HL-60 (cell line): Measurements from ENCODE around the gene SHROOM3.

Experiments
- DNase-seq, 2 experiments: peaks; one replicate each; pipeline ENCODE4 v3.0.0-alpha.2; 2010 to 2020; ENCODE audit warnings: low read depth in 1 of 2, low spot score in 1 of 2
- H3K27ac ChIP-seq: fragments of 250-450 bp; sonication (Bioruptor Pico); replicated peaks from 2 replicates; pipeline ENCODE4 v1.5.1; 2020; ENCODE audit warnings: mild to moderate bottlenecking, moderate library complexity
- H3K27me3 ChIP-seq: fragments of 250-450 bp; sonication (Bioruptor Pico); 2 replicates; pipeline ENCODE4 v1.5.1; 2021; ENCODE audit warnings: mild to moderate bottlenecking, moderate library complexity; ENCODE audit not compliant: insufficient read depth, poor library complexity, severe bottlenecking
- H3K4me3 ChIP-seq: replicated peaks from 2 replicates; pipeline ENCODE4 v1.5.1; 2011; ENCODE audit warnings: mild to moderate bottlenecking, control low read depth, low read length; ENCODE audit not compliant: insufficient read depth
- GABPA ChIP-seq: IDR thresholded peaks from 2 replicates; pipeline ENCODE4 v1.6.1; 2012; ENCODE audit warnings: low read depth
- POLR2AphosphoS5 ChIP-seq: IDR thresholded peaks from 2 replicates; pipeline ENCODE4 v1.6.1; 2012; ENCODE audit warnings: low read depth
- SPI1 ChIP-seq: IDR thresholded peaks from 2 replicates; pipeline ENCODE4 v1.6.1; 2012; ENCODE audit warnings: low read depth, mild to moderate bottlenecking, borderline replicate concordance
- TF ChIP-seq, protein P1 (sequence below): IDR thresholded peaks from 2 replicates; pipeline ENCODE4 v1.6.1; 2012; ENCODE audit warnings: low read depth; ENCODE audit not compliant: insufficient replicate concordance
- TF ChIP-seq, protein P2 (sequence below): IDR thresholded peaks from one replicate; pipeline ENCODE4 v1.5.1; 2011; ENCODE audit warnings: low read length, control low read depth, inconsistent platforms; ENCODE audit not compliant: insufficient read depth

The SHROOM3 gene

DNA sequence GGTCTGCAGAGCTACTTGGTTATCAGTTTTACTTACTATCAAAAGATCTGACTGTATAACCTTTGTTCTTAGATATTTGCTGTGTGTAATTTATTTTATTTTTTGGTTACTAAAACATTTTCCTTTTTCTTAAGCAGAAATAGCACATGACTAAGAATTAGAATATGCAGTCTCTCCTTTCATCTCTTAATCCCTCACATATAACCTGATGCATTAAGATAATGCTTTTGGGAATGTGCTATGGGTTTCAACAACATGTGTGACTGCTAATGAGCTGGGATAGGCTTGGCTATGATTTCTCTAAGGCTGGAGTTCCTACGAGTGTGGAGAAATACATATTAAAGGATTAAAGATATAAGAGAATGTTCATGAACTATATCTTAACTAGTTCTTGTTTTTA lies 41.5 kb downstream of the SHROOM3 start:
- TF ChIP-seq, protein P1, sequence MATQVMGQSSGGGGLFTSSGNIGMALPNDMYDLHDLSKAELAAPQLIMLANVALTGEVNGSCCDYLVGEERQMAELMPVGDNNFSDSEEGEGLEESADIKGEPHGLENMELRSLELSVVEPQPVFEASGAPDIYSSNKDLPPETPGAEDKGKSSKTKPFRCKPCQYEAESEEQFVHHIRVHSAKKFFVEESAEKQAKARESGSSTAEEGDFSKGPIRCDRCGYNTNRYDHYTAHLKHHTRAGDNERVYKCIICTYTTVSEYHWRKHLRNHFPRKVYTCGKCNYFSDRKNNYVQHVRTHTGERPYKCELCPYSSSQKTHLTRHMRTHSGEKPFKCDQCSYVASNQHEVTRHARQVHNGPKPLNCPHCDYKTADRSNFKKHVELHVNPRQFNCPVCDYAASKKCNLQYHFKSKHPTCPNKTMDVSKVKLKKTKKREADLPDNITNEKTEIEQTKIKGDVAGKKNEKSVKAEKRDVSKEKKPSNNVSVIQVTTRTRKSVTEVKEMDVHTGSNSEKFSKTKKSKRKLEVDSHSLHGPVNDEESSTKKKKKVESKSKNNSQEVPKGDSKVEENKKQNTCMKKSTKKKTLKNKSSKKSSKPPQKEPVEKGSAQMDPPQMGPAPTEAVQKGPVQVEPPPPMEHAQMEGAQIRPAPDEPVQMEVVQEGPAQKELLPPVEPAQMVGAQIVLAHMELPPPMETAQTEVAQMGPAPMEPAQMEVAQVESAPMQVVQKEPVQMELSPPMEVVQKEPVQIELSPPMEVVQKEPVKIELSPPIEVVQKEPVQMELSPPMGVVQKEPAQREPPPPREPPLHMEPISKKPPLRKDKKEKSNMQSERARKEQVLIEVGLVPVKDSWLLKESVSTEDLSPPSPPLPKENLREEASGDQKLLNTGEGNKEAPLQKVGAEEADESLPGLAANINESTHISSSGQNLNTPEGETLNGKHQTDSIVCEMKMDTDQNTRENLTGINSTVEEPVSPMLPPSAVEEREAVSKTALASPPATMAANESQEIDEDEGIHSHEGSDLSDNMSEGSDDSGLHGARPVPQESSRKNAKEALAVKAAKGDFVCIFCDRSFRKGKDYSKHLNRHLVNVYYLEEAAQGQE, result no peak
- TF ChIP-seq POLR2AphosphoS5, result no peak
- Histone ChIP-seq H3K27me3 (peaks cover under 1% of the 10 kb centered on the region), H3K4me3 (no peak overlapping the region), H3K27ac (no peak overlapping the region)
- no peak for DNase-seq

DNA sequence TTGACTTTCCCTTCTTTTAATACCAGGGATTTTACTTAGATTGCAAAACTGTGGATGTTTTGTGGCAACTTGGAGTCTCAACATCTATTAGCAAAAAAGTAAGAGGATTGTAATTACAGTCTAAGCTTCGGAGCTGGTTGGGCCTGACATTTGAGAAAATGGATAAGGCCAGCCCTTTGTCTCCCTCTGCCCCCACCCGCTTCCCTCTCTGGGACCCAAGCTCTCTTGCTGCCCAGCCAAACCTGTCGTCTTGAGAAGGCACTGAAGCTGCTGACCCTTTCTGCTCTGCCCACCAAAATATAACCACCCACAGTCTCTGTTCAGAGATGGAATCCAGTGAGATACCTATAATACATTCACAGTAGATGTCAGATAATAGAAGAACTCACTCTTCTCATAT lies 49.6 kb downstream of the SHROOM3 start:
- no peaks in the 10 kb centered on the region for H3K27me3 ChIP-seq
- DNase-seq, result no peak
- no peak overlapping the region for H3K4me3 ChIP-seq
- TF ChIP-seq, protein P1, result no peak
- no peak for TF ChIP-seq GABPA
- TF ChIP-seq, protein P2, sequence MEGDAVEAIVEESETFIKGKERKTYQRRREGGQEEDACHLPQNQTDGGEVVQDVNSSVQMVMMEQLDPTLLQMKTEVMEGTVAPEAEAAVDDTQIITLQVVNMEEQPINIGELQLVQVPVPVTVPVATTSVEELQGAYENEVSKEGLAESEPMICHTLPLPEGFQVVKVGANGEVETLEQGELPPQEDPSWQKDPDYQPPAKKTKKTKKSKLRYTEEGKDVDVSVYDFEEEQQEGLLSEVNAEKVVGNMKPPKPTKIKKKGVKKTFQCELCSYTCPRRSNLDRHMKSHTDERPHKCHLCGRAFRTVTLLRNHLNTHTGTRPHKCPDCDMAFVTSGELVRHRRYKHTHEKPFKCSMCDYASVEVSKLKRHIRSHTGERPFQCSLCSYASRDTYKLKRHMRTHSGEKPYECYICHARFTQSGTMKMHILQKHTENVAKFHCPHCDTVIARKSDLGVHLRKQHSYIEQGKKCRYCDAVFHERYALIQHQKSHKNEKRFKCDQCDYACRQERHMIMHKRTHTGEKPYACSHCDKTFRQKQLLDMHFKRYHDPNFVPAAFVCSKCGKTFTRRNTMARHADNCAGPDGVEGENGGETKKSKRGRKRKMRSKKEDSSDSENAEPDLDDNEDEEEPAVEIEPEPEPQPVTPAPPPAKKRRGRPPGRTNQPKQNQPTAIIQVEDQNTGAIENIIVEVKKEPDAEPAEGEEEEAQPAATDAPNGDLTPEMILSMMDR, result no peak
- TF ChIP-seq POLR2AphosphoS5, result no peak
- no peak for TF ChIP-seq SPI1
- H3K27ac ChIP-seq, result no peak overlapping the region

DNA sequence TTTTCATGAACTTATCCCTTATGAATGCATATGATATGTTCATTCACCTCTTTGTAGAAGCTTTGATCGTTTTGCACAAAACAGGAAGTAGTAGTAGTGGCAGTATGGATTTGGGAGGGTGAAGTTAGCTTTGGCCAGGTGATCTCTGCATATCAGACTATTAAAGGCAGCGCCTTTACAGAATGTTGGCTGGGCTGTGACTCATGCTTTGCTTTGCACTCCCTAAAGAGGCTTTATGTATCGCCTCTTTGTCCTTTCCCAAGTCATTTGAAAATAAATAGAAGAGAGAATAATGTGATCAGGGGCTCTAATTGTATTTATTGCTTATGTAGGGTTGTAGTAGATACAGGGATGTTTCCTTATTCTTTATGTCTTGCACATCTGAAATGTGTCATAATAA lies 50.4 kb downstream of the SHROOM3 start:
- H3K27me3 ChIP-seq, result no peaks in the 10 kb centered on the region
- no peak overlapping the region for H3K4me3 ChIP-seq
- DNase-seq, result no peak
- TF ChIP-seq SPI1 (no peak), POLR2AphosphoS5 (no peak), GABPA (no peak)
- TF ChIP-seq, protein P2, result no peak
- TF ChIP-seq, protein P1, result no peak
- H3K27ac ChIP-seq, result no peak overlapping the region
